Measurements from ENCODE around the gene EPO. TPM values are rescaled to one million over a fixed set of nuclear protein-coding genes. Genes with fewer than 3 reads are reported as not detected.

Gene EPO
- total and polyA plus RNA-seq, 4 experiments from 2014 or later, result not detected

DNA sequence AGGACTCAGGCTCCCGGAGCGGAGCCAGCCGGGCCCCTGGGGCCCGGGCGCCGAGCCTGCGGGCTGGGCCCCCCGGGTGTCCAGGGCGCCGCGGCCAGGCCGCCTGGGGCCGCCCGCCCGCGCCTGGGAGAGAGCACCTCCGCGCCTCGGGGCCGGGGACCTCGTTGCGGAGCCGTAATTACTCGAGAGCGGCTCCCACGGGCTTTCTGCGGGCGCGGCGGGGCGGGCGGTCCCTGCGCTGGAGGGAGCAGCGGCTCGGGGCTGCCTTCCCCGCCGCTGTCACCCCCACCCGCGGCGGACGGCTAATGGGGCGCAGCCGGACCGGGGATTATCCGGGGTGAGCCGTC is 45.2 kb upstream of the EPO start:
- POLR2A ChIA-PET (ENCODE audit: partially characterized antibody), result interaction anchor here (0.7 to 10.8 kb wide), 22 partner anchors 8 to 246 kb away, joined by 3 to 125 read pairs (median 7); partner anchors contain the start of genes AGFG2, FBXO24, GIGYF1 and LRCH4
- H3K4me1 Mint-ChIP-seq, result peaks cover 5 to 45% (median 21%) of the 10 kb centered on the region in 4 donors
- intact Hi-C loops (cut with micrococcal nuclease), result no loop called here
- Histone ChIP-seq H3K4me3 (ENCODE audit: low read length in 2 of 2) (peak overlapping the region; percentile 80 to 91), H3K36me3 (ENCODE audit: insufficient read depth, low read length) (peaks cover 31% of the 10 kb centered on the region), H3K27me3 (ENCODE audit: insufficient read depth, low read length) (no peaks in the 10 kb centered on the region), H3K4me1 (ENCODE audit: insufficient read depth, low read length) (peaks cover 32% of the 10 kb centered on the region), H3K27ac (ENCODE audit: low read depth, low read length) (peak overlapping the region; percentile 92), H3K9me3 (ENCODE audit: control insufficient read depth in 1 of 2, low read length in 2 of 2) (no peaks in the 10 kb centered on the region)
- DNase-seq, result no peak
- H3K4me3 Mint-ChIP-seq, result peak overlapping the region in 7 of 8 donors; percentile 94 to 99 (median 96)
- peaks cover 0 to 1% of the 10 kb centered on the region in 2 donors for H3K27me3 Mint-ChIP-seq
- CTCF ChIA-PET (ENCODE audit: partially characterized antibody), result interaction anchor here (1.3 to 9.9 kb wide), 3 partner anchors 16 to 42 kb away, joined by 3 to 88 read pairs (median 4); partner anchors contain the start of gene POP7
- peaks cover 6 to 43% of the 10 kb centered on the region in 2 donors for H3K36me3 Mint-ChIP-seq
- peaks cover 0 to 4% (median 0%) of the 10 kb centered on the region in 8 donors for H3K9me3 Mint-ChIP-seq
- peak overlapping the region in 6 of 7 donors; percentile 95 to 98 (median 96) for H3K27ac Mint-ChIP-seq

DNA sequence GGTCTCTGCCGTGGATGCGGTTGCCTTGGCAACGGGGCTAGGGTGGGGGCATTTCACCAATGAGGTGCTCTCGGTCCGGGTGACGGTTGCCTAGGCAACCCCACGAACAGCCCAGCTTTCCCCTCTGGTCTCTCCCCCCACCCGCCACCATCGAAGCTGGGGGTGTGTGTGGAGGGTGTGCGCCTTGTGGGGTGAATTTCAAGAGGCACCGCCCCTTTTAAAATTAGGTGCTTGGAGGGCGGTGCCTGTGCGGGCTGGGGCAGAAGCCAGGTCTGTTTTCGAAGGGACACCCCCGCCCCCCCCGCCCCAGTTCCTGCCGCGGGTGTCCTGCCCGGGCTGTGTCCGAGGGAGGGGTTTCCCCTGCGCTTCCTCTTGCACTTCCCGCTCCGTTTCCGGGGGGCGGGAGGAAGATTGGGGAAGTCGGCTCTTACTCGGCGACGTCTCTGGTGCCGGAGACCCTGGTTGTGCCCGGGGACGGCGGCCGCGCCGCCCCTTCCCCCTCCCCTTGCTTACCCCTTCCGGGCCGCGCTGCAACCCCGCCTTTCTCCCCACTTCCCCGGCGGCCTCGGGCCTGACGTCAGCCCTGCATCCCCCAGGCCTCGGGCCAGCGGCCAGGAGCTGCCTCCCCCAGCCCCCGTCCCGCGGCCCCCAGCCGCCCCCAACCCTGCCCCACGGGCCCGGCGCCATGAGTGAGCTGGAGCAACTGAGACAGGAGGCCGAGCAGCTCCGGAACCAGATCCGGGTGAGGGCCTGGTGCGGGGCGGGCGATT is 44.5 kb upstream of the EPO start:
- peak overlapping the region; percentile 92 for H3K27ac ChIP-seq (ENCODE audit: low read depth, low read length)
- H3K4me3 ChIP-seq (ENCODE audit: low read length in 2 of 2), result peak overlapping the region in 1 of 2 donors; percentile 62
- Mint-ChIP-seq H3K4me3 (peak overlapping the region; percentile 89 to 97 (median 92)), H3K9me3 (peaks cover 0 to 4% (median 0%) of the 10 kb centered on the region in 8 donors), H3K36me3 (peaks cover 8 to 46% of the 10 kb centered on the region in 2 donors), H3K27me3 (peaks cover 0 to 1% of the 10 kb centered on the region in 2 donors), H3K27ac (peak overlapping the region; percentile 93 to 97 (median 95)), H3K4me1 (peaks cover 7 to 52% (median 26%) of the 10 kb centered on the region in 4 donors)
- peaks cover 39% of the 10 kb centered on the region for H3K4me1 ChIP-seq (ENCODE audit: insufficient read depth, low read length)
- no peaks in the 10 kb centered on the region for H3K27me3 ChIP-seq (ENCODE audit: insufficient read depth, low read length)
- H3K9me3 ChIP-seq (ENCODE audit: control insufficient read depth in 1 of 2, low read length in 2 of 2), result no peaks in the 10 kb centered on the region
- ChIA-PET CTCF (ENCODE audit: partially characterized antibody) (interaction anchor here (1.0 to 9.9 kb wide), 5 partner anchors 16 to 63 kb away, joined by 4 to 88 read pairs (median 5); partner anchors contain the start of genes MOSPD3 and POP7), POLR2A (ENCODE audit: partially characterized antibody) (interaction anchor here (0.6 to 10.8 kb wide), 21 partner anchors 13 to 247 kb away, joined by 3 to 125 read pairs (median 5); partner anchors contain the start of genes FBXO24, GIGYF1, LRCH4 and MEPCE)
- peak; percentile 87 to 99 (median 92) for DNase-seq
- H3K36me3 ChIP-seq (ENCODE audit: insufficient read depth, low read length), result peaks cover 31% of the 10 kb centered on the region
- intact Hi-C loops (cut with micrococcal nuclease), result no loop called here

DNA sequence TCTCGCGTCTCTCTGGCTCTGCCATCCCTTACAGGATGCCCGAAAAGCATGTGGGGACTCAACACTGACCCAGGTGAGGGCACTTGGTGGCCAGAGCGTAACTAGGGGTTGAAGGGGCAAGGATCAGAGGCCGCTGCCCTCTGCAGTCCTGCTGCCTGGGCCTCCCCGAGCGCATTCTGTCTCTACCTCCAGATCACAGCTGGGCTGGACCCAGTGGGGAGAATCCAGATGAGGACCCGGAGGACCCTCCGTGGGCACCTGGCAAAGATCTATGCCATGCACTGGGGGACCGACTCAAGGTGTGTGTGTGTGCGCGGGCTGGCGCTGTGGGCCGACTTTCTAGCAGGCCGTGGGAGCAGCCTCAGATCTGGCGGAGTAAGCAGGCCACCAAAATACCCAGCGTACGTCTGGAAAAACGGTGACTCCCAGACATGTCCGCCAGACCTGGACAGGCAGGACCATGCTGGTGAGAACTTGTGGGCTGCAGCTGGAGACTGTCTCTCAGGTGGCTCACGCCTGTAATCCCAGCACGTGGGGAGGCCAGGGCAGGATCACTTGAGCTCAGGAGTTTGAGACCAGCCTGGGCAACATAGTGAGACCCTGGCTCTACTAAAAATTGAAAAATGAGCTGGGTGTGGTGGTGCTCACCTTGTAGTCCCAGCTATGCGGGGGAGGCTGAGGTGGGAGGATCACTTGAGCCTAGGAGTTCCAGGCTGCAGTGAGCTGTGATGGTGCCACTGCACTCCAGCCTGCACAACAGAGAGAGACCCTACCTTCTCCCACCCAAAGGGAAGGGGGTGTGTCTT is 43.6 kb upstream of the EPO start:
- POLR2A ChIA-PET (ENCODE audit: partially characterized antibody), result interaction anchor here (0.6 to 10.8 kb wide), 23 partner anchors 9 to 248 kb away, joined by 3 to 125 read pairs (median 5); partner anchors contain the start of genes FBXO24, GIGYF1, LRCH4 and MEPCE
- intact Hi-C loops (cut with micrococcal nuclease), result no loop called here
- Mint-ChIP-seq H3K27ac (peak overlapping the region; percentile 91 to 97 (median 95)), H3K4me3 (peak overlapping the region; percentile 59 to 83 (median 77)), H3K9me3 (peaks cover 0 to 2% (median 0%) of the 10 kb centered on the region in 8 donors), H3K27me3 (peaks cover 0 to 1% of the 10 kb centered on the region in 2 donors), H3K36me3 (peaks cover 8 to 49% of the 10 kb centered on the region in 2 donors), H3K4me1 (peaks cover 7 to 53% (median 31%) of the 10 kb centered on the region in 4 donors)
- H3K4me3 ChIP-seq (ENCODE audit: low read length in 2 of 2), result no peak overlapping the region
- no peaks in the 10 kb centered on the region for H3K9me3 ChIP-seq (ENCODE audit: control insufficient read depth in 1 of 2, low read length in 2 of 2)
- H3K27me3 ChIP-seq (ENCODE audit: insufficient read depth, low read length), result no peaks in the 10 kb centered on the region
- peaks cover 31% of the 10 kb centered on the region for H3K36me3 ChIP-seq (ENCODE audit: insufficient read depth, low read length)
- CTCF ChIA-PET (ENCODE audit: partially characterized antibody), result interaction anchor here (0.8 to 9.9 kb wide), 8 partner anchors 12 to 108 kb away, joined by 3 to 88 read pairs (median 4); partner anchors contain the start of genes MOSPD3 and POP7
- H3K27ac ChIP-seq (ENCODE audit: low read depth, low read length), result peak overlapping the region; percentile 92
- H3K4me1 ChIP-seq (ENCODE audit: insufficient read depth, low read length), result peaks cover 48% of the 10 kb centered on the region
- DNase-seq, result peak in 1 of 5 donors; percentile 54

GRCh38 chr7:100677308-100678267 is 42.7 kb upstream of the EPO start:
- peak overlapping the region in 6 of 8 donors; percentile 31 to 76 (median 60) for H3K4me3 Mint-ChIP-seq

GRCh38 chr7:100678291-100678984 is 41.8 kb upstream of the EPO start:
- Histone ChIP-seq H3K4me1 (ENCODE audit: insufficient read depth, low read length) (peaks cover 41% of the 10 kb centered on the region), H3K4me3 (ENCODE audit: low read length in 2 of 2) (no peak overlapping the region), H3K36me3 (ENCODE audit: insufficient read depth, low read length) (peaks cover 33% of the 10 kb centered on the region), H3K27ac (ENCODE audit: low read depth, low read length) (no peak overlapping the region), H3K27me3 (ENCODE audit: insufficient read depth, low read length) (no peaks in the 10 kb centered on the region), H3K9me3 (ENCODE audit: control insufficient read depth in 1 of 2, low read length in 2 of 2) (no peaks in the 10 kb centered on the region)
- ChIA-PET CTCF (ENCODE audit: partially characterized antibody) (interaction anchor here (2.3 to 9.9 kb wide), 3 partner anchors 13 to 27 kb away, joined by 10 to 88 read pairs (median 15); partner anchors contain the start of gene POP7), POLR2A (ENCODE audit: partially characterized antibody) (interaction anchor here (1.2 to 10.8 kb wide), 6 partner anchors 9 to 93 kb away, joined by 3 to 125 read pairs (median 28); partner anchors contain the start of genes FBXO24, GIGYF1, LRCH4 and MOSPD3)
- H3K4me3 Mint-ChIP-seq, result peak overlapping the region in 3 of 8 donors; percentile 9 to 52 (median 39)
- peak overlapping the region in 5 of 7 donors; percentile 36 to 89 (median 82) for H3K27ac Mint-ChIP-seq
- peaks cover 7 to 47% (median 30%) of the 10 kb centered on the region in 4 donors for H3K4me1 Mint-ChIP-seq
- peak in 1 of 5 donors; percentile 46 for DNase-seq
- peaks cover 0 to 2% (median 0%) of the 10 kb centered on the region in 8 donors for H3K9me3 Mint-ChIP-seq
- H3K27me3 Mint-ChIP-seq, result peaks cover 0 to 1% of the 10 kb centered on the region in 2 donors
- peaks cover 11 to 53% of the 10 kb centered on the region in 2 donors for H3K36me3 Mint-ChIP-seq
- intact Hi-C loops (cut with micrococcal nuclease), result no loop called here

More at GRCh38 chr7:100677308-100678267, 42.7 kb upstream of the EPO start:
- ChIA-PET CTCF (ENCODE audit: partially characterized antibody) (interaction anchor here (0.8 to 9.9 kb wide), 6 partner anchors 11 to 109 kb away, joined by 3 to 88 read pairs (median 4); partner anchors contain the start of gene POP7), POLR2A (ENCODE audit: partially characterized antibody) (interaction anchor here (0.7 to 10.8 kb wide), 17 partner anchors 8 to 248 kb away, joined by 3 to 125 read pairs (median 8); partner anchors contain the start of genes FBXO24, GIGYF1, LRCH4 and MEPCE)
- H3K36me3 Mint-ChIP-seq, result peaks cover 8 to 52% of the 10 kb centered on the region in 2 donors
- no peak for DNase-seq
- no peak overlapping the region for H3K4me3 ChIP-seq (ENCODE audit: low read length in 2 of 2)
- H3K9me3 ChIP-seq (ENCODE audit: control insufficient read depth in 1 of 2, low read length in 2 of 2), result no peaks in the 10 kb centered on the region
- peaks cover 50% of the 10 kb centered on the region for H3K4me1 ChIP-seq (ENCODE audit: insufficient read depth, low read length)
- H3K27me3 ChIP-seq (ENCODE audit: insufficient read depth, low read length), result no peaks in the 10 kb centered on the region
- no peak overlapping the region for H3K27ac ChIP-seq (ENCODE audit: low read depth, low read length)
- H3K36me3 ChIP-seq (ENCODE audit: insufficient read depth, low read length), result peaks cover 31% of the 10 kb centered on the region
- peaks cover 7 to 53% (median 32%) of the 10 kb centered on the region in 4 donors for H3K4me1 Mint-ChIP-seq
- H3K27ac Mint-ChIP-seq, result peak overlapping the region; percentile 64 to 97 (median 94)
- H3K9me3 Mint-ChIP-seq, result peaks cover 0 to 2% (median 0%) of the 10 kb centered on the region in 8 donors
- peaks cover 0 to 1% of the 10 kb centered on the region in 2 donors for H3K27me3 Mint-ChIP-seq
- intact Hi-C loops (cut with micrococcal nuclease), result no loop called here

All from CD4-positive, alpha-beta memory T cell (primary cell).